HG03342 (cell line): Measurements from ENCODE around the gene CDC42.

Source experiments
- ATAC-seq: cut with Tn5 transposase; IDR thresholded peaks from one replicate; pipeline ENCODE4 v1.9.1; 2021; ENCODE audit warnings: mild to moderate bottlenecking, moderate library complexity; ENCODE audit not compliant: unreplicated experiment

CDC42 gene

DNA sequence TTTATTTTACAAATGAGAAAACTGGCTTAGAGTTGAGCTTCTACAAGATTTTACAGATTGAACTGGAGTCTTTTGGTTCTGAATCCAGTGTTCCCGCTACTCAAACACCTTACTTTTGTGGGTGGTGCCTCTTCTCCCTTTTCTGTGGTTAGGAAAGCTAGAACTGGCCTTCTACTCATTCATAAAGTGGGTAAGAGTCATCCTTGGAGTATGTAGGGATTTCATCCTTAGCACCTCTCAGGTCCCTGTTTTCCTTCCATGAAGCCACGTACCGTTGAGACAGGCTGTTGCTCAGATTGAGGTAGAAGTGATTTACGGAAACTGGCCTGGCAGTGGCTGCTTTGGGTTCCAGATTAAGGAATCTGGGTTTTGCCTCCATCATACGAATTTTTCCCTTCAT is 54.6 kb downstream of the CDC42 start:
- no peak for ATAC-seq

- no peak for ATAC-seq
Observed at GRCh38 chr1:22108339-22109105, 56.0 kb downstream of the CDC42 start.

- ATAC-seq = no peak
Observed at GRCh38 chr1:22110016-22110415, 57.5 kb downstream of the CDC42 start.

DNA sequence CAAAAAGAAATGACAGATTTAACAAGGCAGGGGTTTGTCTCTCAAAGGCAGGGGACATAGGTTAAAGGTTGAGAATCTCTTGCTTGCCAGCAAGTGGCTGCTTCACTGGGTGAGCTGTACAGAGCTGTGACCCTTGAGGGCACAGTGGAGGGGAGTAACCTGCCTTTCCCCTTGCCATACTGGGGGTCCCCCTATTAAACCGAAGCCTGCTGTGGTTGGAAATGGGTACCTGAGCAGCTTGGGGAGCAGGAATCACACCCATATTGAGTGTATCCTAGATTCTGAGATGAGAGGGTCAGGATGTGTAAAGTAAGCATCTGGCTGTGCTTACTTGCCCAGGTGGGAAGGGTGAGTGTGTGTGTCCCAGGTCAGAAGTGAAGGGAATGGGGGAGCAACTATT is 58.6 kb downstream of the CDC42 start:
- no peak for ATAC-seq

DNA sequence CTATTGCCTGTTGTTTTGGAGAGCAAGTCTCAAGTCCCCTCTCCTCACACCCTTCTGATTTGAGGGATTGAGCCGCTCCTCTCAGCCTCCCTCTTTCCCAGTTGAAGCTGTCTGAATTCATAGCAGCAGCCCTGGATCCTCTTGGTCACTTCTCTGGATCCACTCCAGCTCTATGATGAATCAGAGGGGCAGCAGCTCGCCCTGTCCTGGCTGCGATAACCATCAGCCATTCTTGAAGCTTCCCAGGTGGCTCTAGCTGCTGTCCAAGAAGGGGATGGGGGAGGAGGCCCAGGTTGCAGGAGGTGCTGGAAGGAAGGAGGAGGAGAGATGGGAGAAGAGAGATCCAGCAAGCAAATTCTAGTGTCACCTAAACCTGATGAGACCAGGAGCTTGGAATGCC is 59.1 kb downstream of the CDC42 start:
- ATAC-seq = no peak

DNA sequence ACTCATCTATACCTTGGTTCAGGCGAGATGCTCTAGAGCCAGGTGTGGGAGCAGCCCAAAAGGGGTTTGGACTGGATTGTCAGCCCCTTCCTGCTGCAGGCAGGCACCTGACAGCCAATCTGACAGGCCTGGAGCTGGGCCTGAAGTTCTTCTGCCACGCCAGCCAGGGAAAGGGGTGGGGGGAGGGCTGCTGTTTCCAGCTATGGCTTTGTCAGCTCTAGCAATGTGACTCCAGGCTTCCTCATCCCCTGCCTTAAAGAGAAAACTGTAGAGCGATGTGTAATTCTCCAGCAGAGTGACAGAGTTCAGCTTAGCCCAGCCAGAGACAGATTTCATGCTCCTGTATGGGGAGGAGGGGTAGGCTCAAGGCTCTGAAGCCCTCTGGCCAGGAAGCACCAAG is 60.0 kb downstream of the CDC42 start:
- ATAC-seq = no peak

GRCh38 chr1:22114083-22115012 is 61.8 kb downstream of the CDC42 start:
- no peak for ATAC-seq

DNA sequence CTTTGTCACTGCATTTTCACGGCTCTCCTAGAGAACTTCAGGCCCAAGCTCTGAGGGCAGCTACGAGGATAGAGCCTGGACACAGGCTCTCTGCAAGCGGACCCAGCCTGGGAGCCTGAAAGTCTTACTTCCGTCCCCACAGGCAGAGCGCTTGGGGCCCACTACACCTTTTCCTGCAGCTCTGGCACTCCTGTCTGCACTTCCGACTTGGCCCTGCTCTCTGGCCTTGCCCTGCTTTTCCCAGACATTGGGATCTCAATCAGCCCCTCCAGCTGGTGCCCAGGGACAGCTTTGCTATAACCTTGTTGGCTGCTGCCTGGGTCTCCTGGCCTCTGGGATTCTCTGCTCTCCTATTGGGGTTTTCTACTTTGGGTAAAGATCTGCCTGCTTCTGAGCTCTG is 62.8 kb downstream of the CDC42 start:
- no peak for ATAC-seq

- no peak for ATAC-seq
Observed at GRCh38 chr1:22117238-22117637, 64.7 kb downstream of the CDC42 start.

GRCh38 chr1:22117851-22118250 is 65.3 kb downstream of the CDC42 start:
- ATAC-seq = no peak

GRCh38 chr1:22118291-22118992 is 65.9 kb downstream of the CDC42 start:
- no peak for ATAC-seq

- ATAC-seq = no peak
Observed at GRCh38 chr1:22119626-22120468, 67.3 kb downstream of the CDC42 start.

DNA sequence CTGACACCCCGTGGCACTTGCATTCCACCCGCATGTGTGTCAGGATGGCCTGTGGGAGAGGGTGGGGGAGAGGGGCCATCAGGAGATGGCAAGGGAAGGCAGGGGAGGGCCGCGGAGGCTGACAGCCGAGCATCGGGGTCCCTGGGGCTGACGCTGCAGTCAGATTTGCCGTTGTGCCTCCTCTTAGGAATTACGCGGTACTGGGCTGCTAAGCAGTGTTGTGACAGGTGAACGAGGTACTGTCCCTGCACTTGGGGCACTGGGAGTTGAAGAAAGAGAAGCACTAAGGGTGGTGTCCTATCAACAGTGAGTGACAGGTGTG is 67.9 kb downstream of the CDC42 start:
- ATAC-seq = no peak

DNA sequence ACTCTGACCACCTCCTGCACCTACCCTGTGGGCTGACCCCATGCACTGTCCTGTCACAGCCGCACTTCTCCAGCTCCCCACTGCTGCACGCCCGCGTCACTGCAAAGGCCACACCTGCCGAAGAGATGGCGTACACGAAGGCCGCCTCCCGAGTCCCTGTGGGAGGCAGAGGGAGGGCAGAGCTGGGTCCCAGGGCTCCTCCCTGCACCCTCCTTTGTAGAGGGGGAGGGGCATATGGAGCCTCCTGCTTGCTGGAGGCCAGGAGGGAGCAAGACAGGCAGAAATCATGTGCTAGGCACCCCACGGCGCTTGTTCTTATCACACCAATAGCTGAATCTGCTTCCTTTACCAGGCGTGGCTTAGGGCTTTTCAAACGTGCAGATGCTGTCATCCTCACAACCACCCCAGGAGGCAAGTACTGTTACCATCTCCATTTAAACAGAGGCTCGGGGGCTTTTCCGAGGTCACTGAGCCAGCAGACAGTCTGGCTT is 69.0 kb downstream of the CDC42 start:
- ATAC-seq = no peak

DNA sequence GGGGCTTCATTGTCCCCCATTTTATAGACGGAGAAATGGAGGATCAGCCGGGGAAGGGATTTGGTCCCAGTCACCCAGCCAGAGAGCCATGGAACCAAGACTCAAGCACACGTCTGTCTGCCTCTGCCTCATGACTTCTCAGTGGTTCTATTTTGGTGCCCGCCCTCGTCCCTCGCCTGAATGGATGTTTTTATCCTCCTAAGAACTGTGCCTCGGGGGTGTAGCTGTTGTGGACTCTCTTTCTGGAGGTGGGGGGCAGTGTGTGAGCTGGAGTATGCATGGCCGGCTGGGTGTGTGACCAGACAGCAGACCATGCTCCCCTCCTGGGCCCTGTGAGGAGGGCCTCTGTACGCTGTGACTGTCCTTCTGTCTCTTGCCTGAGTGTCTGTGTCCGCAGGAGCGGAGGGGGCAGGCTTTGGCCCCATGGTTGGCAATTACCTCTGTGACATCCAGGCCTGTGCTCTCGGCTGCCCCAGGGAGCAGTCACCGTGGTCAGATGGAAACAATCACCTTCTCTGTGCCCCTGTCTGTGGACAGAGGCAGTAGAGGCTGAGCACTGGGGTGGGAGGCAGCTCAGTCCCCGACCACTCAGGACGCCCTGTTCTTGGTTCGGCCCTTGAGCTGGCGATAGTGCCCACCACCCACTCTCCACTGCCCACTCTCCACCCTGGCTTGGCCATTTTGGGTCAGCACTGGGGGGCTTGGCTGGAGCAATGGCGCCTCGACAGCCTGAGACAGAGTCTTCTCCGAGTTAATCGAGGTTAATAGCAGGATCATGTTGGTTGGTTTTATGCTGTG is 70.0 kb downstream of the CDC42 start:
- no peak for ATAC-seq

GRCh38 chr1:22123071-22123390 is 70.5 kb downstream of the CDC42 start:
- ATAC-seq = no peak

- ATAC-seq = no peak
Observed at GRCh38 chr1:22123901-22124404, 71.4 kb downstream of the CDC42 start.

DNA sequence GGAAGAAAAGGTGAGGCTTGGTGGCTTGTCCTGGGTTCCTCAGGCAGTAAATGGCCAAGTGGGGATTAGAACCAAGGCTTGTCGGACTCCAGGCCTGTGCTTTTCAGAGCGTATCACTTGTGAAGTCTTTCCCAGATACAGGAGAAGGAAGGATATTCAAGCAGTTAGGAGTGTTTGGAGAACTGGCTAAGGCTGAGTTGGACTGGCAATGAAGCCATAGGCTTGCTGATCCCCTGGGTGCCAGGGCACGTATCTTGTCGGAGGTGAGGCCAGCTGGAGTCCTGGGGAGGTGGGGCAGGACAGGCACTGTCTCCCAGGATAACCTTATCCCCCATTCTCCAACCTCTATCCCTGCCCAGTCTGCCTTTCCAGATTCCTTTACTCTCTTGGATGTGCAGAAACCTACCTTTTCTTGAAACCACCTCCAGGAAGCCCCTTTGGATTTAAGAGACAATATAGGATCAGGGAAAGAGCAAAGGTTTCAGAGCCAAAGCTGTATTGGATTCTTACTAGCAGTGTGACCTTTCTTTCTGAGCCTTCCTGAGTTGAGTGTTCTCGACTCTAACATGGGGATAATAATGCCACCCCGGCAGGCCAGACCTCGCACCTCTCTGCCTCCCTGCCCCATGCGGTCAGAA is 72.2 kb downstream of the CDC42 start:
- no peak for ATAC-seq

DNA sequence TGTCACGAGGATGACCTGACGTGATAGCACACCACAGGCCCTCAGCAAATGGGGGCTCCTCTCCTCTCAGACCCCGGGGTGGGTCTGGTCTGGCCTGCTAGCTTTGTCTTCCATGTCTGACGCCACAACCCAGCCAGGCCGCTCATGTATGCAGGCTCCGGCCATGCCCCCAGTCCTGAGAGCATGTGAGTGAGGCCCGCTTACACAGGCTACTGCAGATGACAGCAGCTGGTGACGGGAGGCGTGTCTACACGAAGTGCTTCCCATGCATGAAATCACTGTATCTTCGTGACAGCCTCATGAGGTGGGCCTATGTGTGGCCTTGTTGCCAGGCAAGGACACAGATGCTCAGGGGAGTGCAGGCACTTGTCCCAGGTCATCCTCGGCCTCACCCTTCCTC is 74.0 kb downstream of the CDC42 start:
- ATAC-seq = no peak
